GM04503 (cell line): ENCODE data around the gene DLX3.

Experiments used
- DNase-seq: peaks from one replicate; pipeline ENCODE4 v3.0.0-alpha.2; 2012; ENCODE audit warnings: low read depth

The DLX3 gene

GRCh38 chr17:50023520-50023919 is 28.5 kb upstream of the DLX3 start:
- DNase-seq = no peak

DNA sequence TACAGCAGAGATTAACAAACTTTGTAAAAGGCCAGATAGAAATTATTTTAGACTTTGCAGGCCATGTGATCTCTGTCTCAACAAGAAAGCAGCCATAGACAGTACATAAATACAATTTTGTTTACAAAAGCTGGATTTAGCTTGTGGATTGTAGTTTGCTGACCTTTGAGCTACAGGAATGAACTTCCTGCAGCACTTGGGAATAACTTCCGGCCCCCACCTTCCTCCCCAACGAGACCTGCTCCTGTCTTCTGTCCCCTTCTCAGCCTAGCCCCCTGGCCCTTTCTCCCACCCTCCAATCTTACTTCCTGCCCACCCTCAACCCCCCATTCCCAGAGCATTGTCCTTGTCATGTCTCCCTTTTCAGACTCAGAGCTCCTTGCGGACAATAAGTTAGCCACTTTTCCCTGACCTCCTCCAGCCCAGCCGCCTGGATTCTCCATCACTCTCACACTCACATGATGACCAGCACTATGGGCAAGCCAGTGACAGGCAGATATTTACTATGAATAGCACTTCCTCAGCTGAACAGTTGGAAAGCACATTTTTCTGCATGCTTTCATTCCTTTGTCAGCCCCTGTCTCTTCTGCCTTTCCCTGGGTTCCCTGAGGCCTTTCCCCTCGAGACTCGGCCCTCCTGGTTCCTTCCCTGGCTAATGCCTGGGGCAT is 27.6 kb upstream of the DLX3 start:
- no peak for DNase-seq

GRCh38 chr17:50021681-50022370 is 26.8 kb upstream of the DLX3 start:
- DNase-seq = no peak

GRCh38 chr17:50020841-50021599 is 26.0 kb upstream of the DLX3 start:
- no peak for DNase-seq

DNA sequence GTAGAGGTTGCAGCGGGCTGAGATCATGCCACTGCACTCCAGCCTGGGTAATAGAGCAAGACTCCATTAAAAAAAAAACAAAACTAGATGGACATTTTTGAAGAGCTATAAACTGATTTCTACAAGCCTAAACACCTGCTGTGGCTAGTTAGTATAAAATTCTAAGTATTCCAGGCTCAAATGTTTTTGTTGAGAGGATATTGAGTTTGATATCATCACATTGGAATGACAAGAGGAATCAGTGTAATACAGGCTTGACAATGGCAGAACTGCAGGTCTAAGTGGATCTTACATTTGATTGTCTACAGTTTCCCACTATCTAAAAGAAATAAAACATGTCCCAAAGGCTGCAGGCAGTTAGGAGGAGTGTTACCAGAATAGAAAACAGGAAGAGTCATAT is 23.9 kb upstream of the DLX3 start:
- DNase-seq = no peak

DNA sequence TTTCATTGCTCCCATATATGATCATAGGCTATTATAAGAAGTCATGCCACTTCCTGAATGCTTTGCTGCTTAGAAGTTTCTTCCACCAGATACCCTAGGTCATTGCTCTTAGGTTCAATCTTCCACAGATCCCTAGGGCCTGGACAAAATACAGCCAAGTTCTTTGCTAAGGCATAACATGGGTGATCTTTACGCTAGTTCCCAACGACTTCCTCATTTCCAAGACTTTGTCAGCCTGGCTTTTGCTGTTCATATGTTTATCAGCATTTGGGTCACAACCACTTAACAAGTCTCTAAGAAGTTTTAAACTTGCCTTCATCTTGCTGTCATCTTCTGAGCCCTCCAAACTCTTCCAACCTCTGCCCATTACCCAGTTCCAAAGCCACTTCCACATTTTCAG is 20.1 kb upstream of the DLX3 start:
- DNase-seq = no peak

- DNase-seq = no peak
Measured at GRCh38 chr17:50014471-50015088, 19.6 kb upstream of the DLX3 start.

- no peak for DNase-seq
Measured at GRCh38 chr17:50013079-50013478, 18.1 kb upstream of the DLX3 start.

- no peak for DNase-seq
Measured at GRCh38 chr17:50009282-50009681, 14.3 kb upstream of the DLX3 start.

DNA sequence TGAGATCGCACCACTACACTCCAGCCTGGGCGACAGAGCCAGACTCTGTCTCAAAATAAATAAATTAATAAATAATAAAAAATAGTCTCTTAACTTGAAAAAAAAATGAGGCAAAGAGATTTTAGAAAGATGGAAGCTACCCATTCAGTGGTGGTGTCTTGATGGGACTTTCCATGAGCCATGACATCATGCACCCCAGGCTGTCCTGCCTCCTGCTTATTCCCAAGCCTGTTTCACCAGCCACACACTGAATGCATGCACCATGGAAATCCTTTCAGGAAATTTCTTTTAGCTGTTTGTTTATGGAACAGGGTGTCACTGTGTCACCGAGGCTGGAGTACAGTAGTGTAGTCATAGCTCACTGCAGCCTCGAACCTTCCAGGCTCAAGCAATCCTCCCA is 8.9 kb upstream of the DLX3 start:
- DNase-seq = no peak

GRCh38 chr17:49998836-49999511 is 4.0 kb upstream of the DLX3 start:
- no peak for DNase-seq

DNA sequence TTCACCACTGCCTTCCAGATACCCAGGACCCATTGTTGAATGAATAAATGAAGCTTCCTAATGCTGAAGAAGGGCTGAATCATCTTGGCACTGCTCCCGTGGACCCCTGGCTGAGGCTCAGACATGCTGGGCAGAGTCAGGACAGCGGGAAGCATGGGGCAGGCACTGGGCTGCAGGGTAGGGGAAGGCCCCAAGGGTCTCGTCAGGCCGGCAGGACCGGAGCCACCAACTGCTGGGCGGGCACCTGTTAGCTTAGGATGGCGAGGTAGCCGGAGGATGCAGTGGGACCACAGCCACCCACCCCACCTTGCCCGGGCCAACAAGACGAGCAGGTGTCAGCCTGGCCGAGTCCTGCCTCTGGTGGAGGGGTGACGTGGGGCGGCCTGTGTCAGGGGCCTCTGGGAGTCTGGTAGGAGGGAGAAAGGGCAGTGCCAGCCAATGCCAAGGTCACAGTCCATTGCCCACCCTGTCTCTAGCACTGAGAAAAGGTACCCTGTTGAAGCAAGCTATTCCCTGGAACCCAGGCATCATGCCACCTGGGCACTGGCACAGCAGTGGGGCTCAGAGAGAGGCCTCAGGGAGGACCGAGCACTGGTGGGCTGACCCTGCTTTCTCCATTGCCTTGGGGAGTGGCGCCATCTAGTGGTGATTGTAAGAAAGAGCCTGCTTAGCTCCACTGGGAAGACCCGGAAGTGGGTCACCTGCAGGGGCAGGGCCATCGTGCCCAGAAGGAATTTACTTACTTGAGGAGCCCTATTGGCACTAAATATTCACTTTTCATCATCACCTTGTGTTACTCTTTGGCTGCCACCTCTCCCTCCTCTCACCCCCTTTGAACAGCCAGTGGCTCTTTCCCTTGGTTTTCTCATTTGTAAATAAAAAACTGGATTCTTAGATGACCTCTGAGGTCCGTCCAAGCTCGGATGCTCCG is 3.0 kb upstream of the DLX3 start:
- no peak for DNase-seq

DNA sequence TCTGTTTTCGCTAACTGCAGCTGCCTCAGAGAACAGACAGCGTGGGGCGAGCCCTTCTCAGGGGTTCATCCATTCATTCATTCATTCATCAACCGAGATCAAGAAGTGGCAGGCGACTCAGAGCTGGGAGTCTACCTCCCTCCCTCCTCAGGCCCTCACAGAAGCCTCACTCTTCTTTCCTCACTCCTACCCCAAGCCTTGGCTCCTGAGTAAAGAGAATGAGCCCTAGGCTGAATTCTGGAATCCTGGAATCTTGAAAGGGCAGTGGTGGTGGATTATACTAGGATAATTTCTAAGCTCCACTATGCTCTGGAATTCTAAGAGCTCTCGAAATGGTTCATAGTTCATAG is 2.3 kb upstream of the DLX3 start:
- no peak for DNase-seq

- no peak for DNase-seq
Measured at GRCh38 chr17:49996495-49997300, 1.7 kb upstream of the DLX3 start.

GRCh38 chr17:49996121-49996494 is 1.1 kb upstream of the DLX3 start:
- no peak for DNase-seq

DNA sequence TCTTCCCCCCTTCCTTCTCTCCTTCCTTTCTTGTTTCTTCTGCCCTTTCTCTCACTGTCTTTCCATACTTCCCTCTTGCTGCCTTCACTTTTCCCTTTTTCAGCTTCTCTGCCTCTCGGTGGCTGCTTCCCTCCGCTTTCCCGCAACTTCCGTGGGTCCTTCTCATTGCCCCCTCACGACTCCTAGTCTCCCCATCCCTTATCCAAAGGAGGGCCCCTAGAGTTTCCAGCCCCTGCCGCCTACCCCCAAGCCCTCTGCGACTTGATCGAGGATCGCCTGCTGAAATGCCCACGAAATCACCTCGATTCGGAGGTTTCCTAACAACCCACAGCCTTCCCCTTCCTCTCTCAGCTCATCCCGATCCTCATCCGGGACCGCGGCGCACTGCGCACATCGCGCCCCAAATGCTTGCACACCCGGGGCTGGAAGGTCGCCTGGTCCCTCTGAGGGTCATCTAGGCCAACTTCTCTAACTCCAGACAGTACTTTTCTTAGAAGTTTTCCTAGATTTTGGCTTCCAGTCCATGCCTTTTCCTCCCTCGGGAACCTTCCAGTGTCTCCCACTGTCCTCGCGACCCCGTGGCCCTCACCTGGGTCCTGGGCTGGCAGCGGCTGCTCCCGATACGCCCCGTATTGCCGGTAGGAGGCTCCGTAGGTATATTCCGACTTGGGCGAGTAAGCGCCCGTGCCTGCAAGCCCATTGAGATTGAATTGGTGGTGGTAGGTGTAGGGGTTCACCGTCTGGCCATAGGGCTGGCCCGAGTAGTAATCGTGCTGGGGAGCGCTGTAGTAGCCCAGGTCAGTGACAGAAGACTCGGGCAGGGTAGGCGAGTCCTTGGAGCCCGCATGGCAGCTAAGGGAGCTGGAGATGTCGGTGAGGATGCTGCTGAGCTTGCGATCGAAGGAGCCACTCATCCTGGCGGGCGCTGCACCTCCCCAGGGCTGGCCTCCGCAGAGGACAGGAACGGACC is 654 bp downstream of the DLX3 start:
- DNase-seq = no peak

DNA sequence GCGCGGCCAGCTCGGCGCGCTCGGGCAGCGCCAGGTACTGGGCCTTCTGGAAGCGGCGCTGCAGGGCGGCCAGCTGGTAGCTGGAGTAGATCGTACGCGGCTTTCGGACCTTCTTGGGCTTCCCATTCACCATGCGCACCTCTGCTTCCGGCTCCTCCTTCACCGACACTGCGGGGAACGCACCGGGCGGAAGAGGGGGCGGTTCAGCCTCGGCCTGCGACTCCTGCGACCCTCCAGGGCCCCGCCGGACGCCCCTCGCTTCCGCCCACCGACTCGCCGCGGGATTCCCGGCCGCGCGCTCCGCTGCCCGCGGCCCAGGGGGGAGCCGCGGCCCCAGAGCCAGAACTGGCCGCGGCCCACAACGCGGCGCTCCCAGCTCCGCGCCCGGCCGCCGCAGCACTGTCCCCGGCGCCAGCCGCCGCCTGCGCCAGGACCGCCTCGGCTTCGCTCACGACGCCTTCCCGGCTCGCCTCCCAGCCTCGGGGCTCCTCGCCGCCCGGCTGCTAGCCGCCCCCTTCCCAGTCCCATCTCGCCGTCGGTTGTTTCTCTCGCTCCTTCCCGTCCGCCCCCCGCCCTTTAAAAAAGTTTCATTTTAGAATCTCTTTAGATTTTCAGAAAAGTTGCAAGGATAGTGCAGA is 1.5 kb downstream of the DLX3 start:
- no peak for DNase-seq

DNA sequence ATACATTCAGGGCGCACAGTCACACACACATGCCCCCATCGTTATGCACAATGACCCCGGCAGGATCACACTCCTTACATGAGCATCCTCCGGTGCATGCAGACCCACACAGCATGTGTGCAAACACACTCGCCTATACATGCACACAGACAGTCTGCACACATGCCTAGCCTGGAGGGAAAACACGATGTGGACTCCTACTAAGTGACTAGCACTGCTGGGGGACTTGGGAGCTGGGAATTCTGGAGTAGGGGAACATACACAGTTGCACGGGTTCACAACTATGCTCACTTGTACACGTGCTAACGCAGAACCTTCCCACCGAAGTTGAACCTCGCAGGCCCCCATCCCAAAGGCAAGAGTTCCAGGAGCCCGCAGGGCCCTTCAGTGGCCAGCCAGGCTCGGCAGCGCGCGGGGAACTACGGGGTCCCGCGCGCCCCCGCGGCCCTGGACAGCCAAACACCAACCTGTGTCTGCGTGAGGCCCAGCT is 2.0 kb downstream of the DLX3 start:
- no peak for DNase-seq
